ENCODE results near the gene AKAP13.

AKAP13 gene

GRCh38 chr15:85456798-85457197 is 76.4 kb downstream of the AKAP13 start:
- no peak for TF ChIP-seq CTCF (IDR thresholded peaks at IDR 0.05; ENCODE audit: low read depth, low read length)
- H3K4me3 ChIP-seq (ENCODE audit: low read depth, low read length) = no peak overlapping the region
- DNase-seq (ENCODE audit: low read depth, low spot score) = no peak
- in situ Hi-C loops (cut with HindIII; ENCODE audit: low sequenced_read_pairs) = no loop called here

- no peak overlapping the region for H3K4me3 ChIP-seq (ENCODE audit: low read depth, low read length)
- in situ Hi-C loops (cut with HindIII; ENCODE audit: low sequenced_read_pairs) = no loop called here
- no peak for DNase-seq (ENCODE audit: low read depth, low spot score)
- no peak for TF ChIP-seq CTCF (IDR thresholded peaks at IDR 0.05; ENCODE audit: low read depth, low read length)
Measured at GRCh38 chr15:85457392-85457968, 77.1 kb downstream of the AKAP13 start.

- TF ChIP-seq CTCF (IDR thresholded peaks at IDR 0.05; ENCODE audit: low read depth, low read length) = no peak
- in situ Hi-C loops (cut with HindIII; ENCODE audit: low sequenced_read_pairs) = no loop called here
- H3K4me3 ChIP-seq (ENCODE audit: low read depth, low read length) = no peak overlapping the region
- peak; percentile 36 for DNase-seq (ENCODE audit: low read depth, low spot score)
Measured at GRCh38 chr15:85458764-85459163, 78.4 kb downstream of the AKAP13 start.

- no peak for DNase-seq (ENCODE audit: low read depth, low spot score)
- no peak overlapping the region for H3K4me3 ChIP-seq (ENCODE audit: low read depth, low read length)
- no peak for TF ChIP-seq CTCF (IDR thresholded peaks at IDR 0.05; ENCODE audit: low read depth, low read length)
- in situ Hi-C loops (cut with HindIII; ENCODE audit: low sequenced_read_pairs) = no loop called here
Measured at GRCh38 chr15:85462029-85462428, 81.6 kb downstream of the AKAP13 start.

- in situ Hi-C loops (cut with HindIII; ENCODE audit: low sequenced_read_pairs) = no loop called here
- TF ChIP-seq CTCF (IDR thresholded peaks at IDR 0.05; ENCODE audit: low read depth, low read length) = no peak
- H3K4me3 ChIP-seq (ENCODE audit: low read depth, low read length) = no peak overlapping the region
- no peak for DNase-seq (ENCODE audit: low read depth, low spot score)
Measured at GRCh38 chr15:85463276-85463892, 83.0 kb downstream of the AKAP13 start.

- in situ Hi-C loops (cut with HindIII; ENCODE audit: low sequenced_read_pairs) = no loop called here
- no peak for TF ChIP-seq CTCF (IDR thresholded peaks at IDR 0.05; ENCODE audit: low read depth, low read length)
- no peak for DNase-seq (ENCODE audit: low read depth, low spot score)
- H3K4me3 ChIP-seq (ENCODE audit: low read depth, low read length) = no peak overlapping the region
Measured at GRCh38 chr15:85463976-85464375, 83.6 kb downstream of the AKAP13 start.
